Upper lobe of left lung (tissue), 4 donors: ENCODE data around the gene GNG8.

Source experiments
- EP300 ChIP-seq, 4 donors: sonication (generic); formaldehyde crosslinking; IDR thresholded peaks; one replicate each; pipeline ENCODE4 v1.5.1; 2017; ENCODE audit warnings: antibody characterized with exemption in 4 of 4, control low read depth in 2 of 4
- POLR2A ChIP-seq, 4 donors: fragments of 450-650 bp; IDR thresholded peaks; one replicate each; pipeline ENCODE4 v1.5.1; 2016 to 2017; ENCODE audit warnings: antibody characterized with exemption in 4 of 4, mild to moderate bottlenecking in 2 of 4
- POLR2AphosphoS5 ChIP-seq, 2 donors: sonication (generic); formaldehyde crosslinking; IDR thresholded peaks; one replicate each; pipeline ENCODE4 v1.5.1; 2017; ENCODE audit warnings: antibody characterized with exemption in 2 of 2
- TF ChIP-seq, protein P1 (sequence below), 6 experiments: fragments of 450-650 bp in 4 of 6; fragments of 200-600 bp in 2 of 6; sonication (generic) in 2 of 6; IDR thresholded peaks; one replicate each; pipeline ENCODE4 v1.5.1; 2016 to 2019; ENCODE audit warnings: antibody characterized with exemption in 6 of 6

DNA sequence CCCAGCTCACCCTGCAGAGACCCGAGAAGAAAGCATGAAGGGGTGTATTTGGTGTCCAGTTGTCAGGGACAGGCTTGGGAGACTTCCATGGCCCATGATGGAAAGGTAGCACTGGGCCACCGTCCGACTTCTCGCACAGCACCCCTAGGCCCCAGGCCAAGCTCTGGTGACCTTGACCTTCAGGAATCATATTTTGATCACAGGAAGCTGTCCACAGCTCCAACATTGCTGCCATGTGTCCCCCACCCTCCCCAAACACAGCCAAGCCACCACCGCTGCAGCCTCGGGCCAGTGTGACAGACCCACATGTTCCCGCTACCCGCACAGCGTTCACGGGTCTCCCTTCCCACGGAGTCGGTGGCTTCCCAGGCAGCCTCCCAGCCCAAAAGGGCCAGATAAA is 10.3 kb downstream of the GNG8 start:
- TF ChIP-seq POLR2A (IDR thresholded peaks at IDR 0.05): no peak
- TF ChIP-seq, protein P1, sequence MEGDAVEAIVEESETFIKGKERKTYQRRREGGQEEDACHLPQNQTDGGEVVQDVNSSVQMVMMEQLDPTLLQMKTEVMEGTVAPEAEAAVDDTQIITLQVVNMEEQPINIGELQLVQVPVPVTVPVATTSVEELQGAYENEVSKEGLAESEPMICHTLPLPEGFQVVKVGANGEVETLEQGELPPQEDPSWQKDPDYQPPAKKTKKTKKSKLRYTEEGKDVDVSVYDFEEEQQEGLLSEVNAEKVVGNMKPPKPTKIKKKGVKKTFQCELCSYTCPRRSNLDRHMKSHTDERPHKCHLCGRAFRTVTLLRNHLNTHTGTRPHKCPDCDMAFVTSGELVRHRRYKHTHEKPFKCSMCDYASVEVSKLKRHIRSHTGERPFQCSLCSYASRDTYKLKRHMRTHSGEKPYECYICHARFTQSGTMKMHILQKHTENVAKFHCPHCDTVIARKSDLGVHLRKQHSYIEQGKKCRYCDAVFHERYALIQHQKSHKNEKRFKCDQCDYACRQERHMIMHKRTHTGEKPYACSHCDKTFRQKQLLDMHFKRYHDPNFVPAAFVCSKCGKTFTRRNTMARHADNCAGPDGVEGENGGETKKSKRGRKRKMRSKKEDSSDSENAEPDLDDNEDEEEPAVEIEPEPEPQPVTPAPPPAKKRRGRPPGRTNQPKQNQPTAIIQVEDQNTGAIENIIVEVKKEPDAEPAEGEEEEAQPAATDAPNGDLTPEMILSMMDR (IDR thresholded peaks at IDR 0.05): no peak
- no peak for TF ChIP-seq POLR2AphosphoS5 (IDR thresholded peaks at IDR 0.05)
- no peak for TF ChIP-seq EP300 (IDR thresholded peaks at IDR 0.05)
